Measurements from ENCODE around the gene SUZ12. TPM values are rescaled to one million over a fixed set of nuclear protein-coding genes. Genes with fewer than 3 reads are reported as not detected.

SUZ12 gene
- total and polyA plus RNA-seq, 2 experiments from 2014 or later = 22.3 to 39.8 TPM

GRCh38 chr17:31907342-31907962 is 29.4 kb upstream of the SUZ12 start:
- H3K9me3 Mint-ChIP-seq = no peaks in the 10 kb centered on the region
- Histone ChIP-seq H3K79me2 (replicated peaks; ENCODE audit: insufficient read depth) (no peaks in the 10 kb centered on the region), H3K4me3 (no peak overlapping the region), H3K27ac (ENCODE audit: low read depth) (no peak overlapping the region), H3K4me2 (no peak overlapping the region), H3F3A (replicated peaks; ENCODE audit: low read depth) (peaks cover 5% of the 10 kb centered on the region; the same call in 1 of the 2 replicates), H3K36me3 (ENCODE audit: insufficient read depth) (no peaks in the 10 kb centered on the region), H3K9me2 (ENCODE audit: insufficient read depth) (no peaks in the 10 kb centered on the region), H3K4me1 (ENCODE audit: insufficient read depth) (0 out of 2 replicates have a peak, but pooled peaks cover 1% of the 10 kb centered on the region), H2AFZ (no peak overlapping the region), H3K27me3 (ENCODE audit: insufficient read depth) (no peaks in the 10 kb centered on the region), H4K20me1 (replicated peaks; ENCODE audit: insufficient read depth) (no peaks in the 10 kb centered on the region)
- no peaks in the 10 kb centered on the region; the same call in 1 of the 3 replicates for H3K4me1 Mint-ChIP-seq
- H3K27ac Mint-ChIP-seq = no peak overlapping the region
- ATAC-seq (no peak), DNase-seq (ENCODE audit: low spot score) (no peak)
- H3K27me3 Mint-ChIP-seq (ENCODE audit: insufficient read depth, low read depth, poor library complexity) = peaks cover 3% of the 10 kb centered on the region
- TF ChIP-seq ZNF114 (CRISPR knock-in tag; IDR thresholded peaks at IDR 0.05) = no peak
- TF ChIP-seq POLR2AphosphoS5 (IDR thresholded peaks at IDR 0.05; ENCODE audit: low read depth) = no peak
- TF ChIP-seq EZH2phosphoT487 (IDR thresholded peaks at IDR 0.05; ENCODE audit: unreplicated experiment) = no peak
- TF ChIP-seq REST (IDR thresholded peaks at IDR 0.05; ENCODE audit: unreplicated experiment) = no peak
- TF ChIP-seq CREB1 (CRISPR knock-in tag; IDR thresholded peaks at IDR 0.05; ENCODE audit: low read depth) = no peak
- no peak for TF ChIP-seq ZNF462 (CRISPR knock-in tag; IDR thresholded peaks at IDR 0.05)
- no peak for TF ChIP-seq JUNB (IDR thresholded peaks at IDR 0.05; ENCODE audit: unreplicated experiment)
- no peak for TF ChIP-seq ZNF331 (CRISPR knock-in tag; IDR thresholded peaks at IDR 0.05; ENCODE audit: low read depth)
- no peak for TF ChIP-seq NANOG (IDR thresholded peaks at IDR 0.05; ENCODE audit: borderline replicate concordance)
- TF ChIP-seq STAT1 (IDR thresholded peaks at IDR 0.05; ENCODE audit: unreplicated experiment) = no peak
- no peak for TF ChIP-seq CTCF (conservative IDR thresholded peaks at IDR 0.05; ENCODE audit: low read depth in 2 of 2)
- no peak for TF ChIP-seq EZH2 (IDR thresholded peaks at IDR 0.05; ENCODE audit: low read depth, unreplicated experiment)
- no peak for TF ChIP-seq ETS1 (IDR thresholded peaks at IDR 0.05)
- H3K4me3 Mint-ChIP-seq = no peak overlapping the region
- no peaks in the 10 kb centered on the region for H3K36me3 Mint-ChIP-seq (ENCODE audit: low read depth)
